Activated T-cell treated with anti-CD3 and anti-CD28 coated beads, Interleukin-2, amount 50 U/mL, for 4 hours (primary cell): ENCODE measurements around the gene ZNF177. TPM values are rescaled to one million over a fixed set of nuclear protein-coding genes. Genes with fewer than 3 reads are reported as not detected.
A peak's percentile ranks its signal among the peaks of the same experiment; 100 is the strongest.

Source experiments
- ATAC-seq, 2 donors: fragments of 200-7000 bp; cut with Tn5 transposase; one replicate each; pipeline ENCODE4 v1.10.0; 2021
- DNase-seq: peaks from one replicate; pipeline ENCODE4 v3.0.0-alpha.2; 2020
- H3K27me3 Mint-ChIP-seq: one replicate; pipeline ENCODE4 v1.8.0; 2021; ENCODE audit warnings: low read depth, mixed read lengths
- H3K36me3 Mint-ChIP-seq: one replicate; pipeline ENCODE4 v1.8.0; 2022; ENCODE audit warnings: mixed read lengths; ENCODE audit not compliant: insufficient read depth
- H3K4me1 Mint-ChIP-seq: one replicate; pipeline ENCODE4 v1.8.0; 2021; ENCODE audit warnings: low read depth, mixed read lengths
- H3K4me3 Mint-ChIP-seq: one replicate; pipeline ENCODE4 v1.8.0; 2021; ENCODE audit warnings: mild to moderate bottlenecking, moderate library complexity, mixed read lengths
- H3K9me3 Mint-ChIP-seq: one replicate; pipeline ENCODE4 v1.8.0; 2021; ENCODE audit warnings: mixed read lengths
- total RNA-seq, 3 donors: library from RNA; stranded (reverse); gene quantifications; one replicate each; pipeline ENCODE4 v1.2.1, GENCODE V29; 2021

Gene ZNF177
- total RNA-seq, 3 donors from 2014 or later = 0.27 to 0.37 TPM; not detected in 1

DNA sequence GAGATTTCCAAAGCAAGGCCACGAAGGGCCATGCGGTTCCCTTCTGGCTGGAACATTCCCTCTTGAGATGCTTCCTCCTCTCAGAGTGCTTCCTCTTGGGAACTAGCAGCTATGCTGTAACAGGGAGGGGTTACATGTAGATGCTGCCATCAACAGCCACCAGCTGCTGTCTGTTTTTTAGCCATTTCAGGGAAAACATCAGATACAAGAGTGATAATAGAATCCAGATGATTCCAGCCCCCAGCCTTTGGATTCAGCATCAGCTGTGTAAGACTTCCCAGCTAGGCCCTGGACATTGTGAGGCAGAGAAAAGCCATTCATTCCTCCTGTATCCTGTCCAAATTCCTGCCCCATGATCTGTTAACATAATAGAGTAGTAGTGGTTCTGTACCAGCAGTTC lies 8.2 kb upstream of the ZNF177 start:
- Mint-ChIP-seq H3K27me3 (no peaks in the 10 kb centered on the region), H3K4me3 (no peak overlapping the region), H3K36me3 (peaks cover 21% of the 10 kb centered on the region), H3K4me1 (no peaks in the 10 kb centered on the region), H3K9me3 (peaks cover 35% of the 10 kb centered on the region)
- ATAC-seq = no peak
- DNase-seq = no peak

DNA sequence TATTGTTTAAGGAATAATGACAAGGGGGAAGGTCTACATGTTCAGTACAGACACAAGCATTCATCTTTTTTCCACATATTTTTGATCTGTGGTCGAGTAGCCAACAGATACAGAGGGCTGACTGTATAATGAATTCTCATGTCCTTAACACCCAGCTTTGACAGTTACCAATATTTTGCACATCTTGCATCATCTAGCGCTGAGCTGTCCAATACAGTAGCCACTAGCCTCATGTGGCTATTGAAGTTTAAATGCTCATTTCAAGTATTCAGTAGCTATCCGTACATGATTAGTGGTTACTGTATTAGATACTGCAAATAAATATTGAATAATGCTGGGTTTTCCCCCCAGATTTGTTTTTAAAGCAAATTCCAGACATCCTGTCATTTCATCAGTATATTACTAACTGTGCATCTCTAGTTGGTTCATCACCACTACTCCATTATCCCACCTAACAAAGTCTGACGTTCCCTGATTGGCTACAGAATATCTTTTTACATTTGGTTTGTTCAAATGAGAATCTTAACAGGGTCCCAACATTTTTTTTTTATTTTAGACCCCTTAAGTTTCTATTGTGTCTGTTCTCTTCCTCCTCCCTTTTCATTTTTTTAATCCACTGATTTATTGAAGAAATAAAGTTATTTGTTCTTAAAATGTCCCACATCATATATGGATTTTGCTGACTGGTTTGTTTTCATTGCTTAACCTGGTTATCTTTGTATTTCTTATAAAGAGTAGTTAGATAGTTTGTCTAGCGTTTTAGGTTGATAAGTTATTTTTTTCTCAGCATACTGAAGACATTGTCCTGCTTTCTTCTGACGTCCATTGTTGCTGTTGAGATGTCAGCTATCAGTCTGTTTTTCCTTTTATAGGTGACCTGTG lies 8.2 kb downstream of the ZNF177 start:
- Mint-ChIP-seq H3K27me3 (no peaks in the 10 kb centered on the region), H3K36me3 (peaks cover 35% of the 10 kb centered on the region), H3K9me3 (peaks cover 61% of the 10 kb centered on the region), H3K4me1 (no peaks in the 10 kb centered on the region), H3K4me3 (no peak overlapping the region)
- no peak for DNase-seq
- no peak for ATAC-seq

DNA sequence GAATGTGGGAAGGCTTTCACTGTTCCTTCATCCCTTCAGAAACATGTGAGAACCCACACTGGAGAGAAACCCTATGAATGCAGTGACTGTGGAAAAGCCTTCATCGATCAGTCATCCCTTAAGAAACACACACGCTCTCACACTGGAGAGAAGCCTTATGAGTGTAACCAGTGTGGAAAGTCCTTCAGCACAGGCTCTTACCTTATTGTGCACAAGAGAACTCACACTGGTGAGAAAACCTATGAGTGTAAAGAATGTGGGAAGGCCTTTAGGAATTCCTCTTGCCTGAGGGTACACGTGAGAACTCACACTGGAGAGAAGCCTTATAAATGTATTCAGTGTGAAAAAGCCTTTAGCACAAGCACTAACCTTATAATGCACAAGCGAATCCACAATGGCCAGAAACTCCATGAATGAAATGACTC lies 18.6 kb downstream of the ZNF177 start:
- peaks cover 57% of the 10 kb centered on the region for H3K9me3 Mint-ChIP-seq
- DNase-seq = no peak

DNA sequence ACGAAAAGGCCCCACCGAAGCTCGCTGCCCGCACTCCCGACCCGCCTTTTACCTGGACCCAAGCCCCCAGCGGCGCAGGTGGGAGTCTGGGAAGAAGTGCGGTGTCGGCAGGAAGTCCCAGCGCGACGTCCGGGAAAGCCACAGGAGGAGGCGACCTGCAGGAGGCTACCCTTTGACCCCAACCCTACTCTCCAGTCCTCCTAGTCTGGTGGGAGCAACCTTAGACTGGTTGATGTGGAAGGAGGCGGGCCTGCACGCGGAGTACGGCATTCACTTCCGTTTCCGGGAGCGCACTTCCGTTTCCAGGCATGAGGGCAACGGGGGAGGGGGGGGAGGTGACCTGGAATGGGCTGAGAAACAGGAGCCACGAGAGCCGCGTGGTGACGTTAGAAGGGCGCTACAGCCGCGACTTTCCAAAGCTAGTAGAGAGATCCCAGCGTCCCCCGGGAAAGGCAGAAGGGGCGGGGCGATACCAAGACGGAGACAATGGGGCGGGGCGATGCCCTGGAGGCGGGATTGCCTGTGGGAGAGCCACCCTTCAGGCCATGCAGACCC lies 44.1 kb downstream of the ZNF177 start:
- peak; percentile 10 for DNase-seq
- peaks cover 15% of the 10 kb centered on the region for H3K36me3 Mint-ChIP-seq
- H3K4me1 Mint-ChIP-seq = peaks cover 17% of the 10 kb centered on the region
- H3K9me3 Mint-ChIP-seq = peaks cover 42% of the 10 kb centered on the region
- peak overlapping the region; percentile 79 for H3K4me3 Mint-ChIP-seq
- ATAC-seq = peak; percentile 66 to 87
- H3K27me3 Mint-ChIP-seq = peaks cover 2% of the 10 kb centered on the region

More for the DNA sequence above, 18.6 kb downstream of the ZNF177 start:
- Mint-ChIP-seq H3K36me3 (peaks cover 73% of the 10 kb centered on the region), H3K27me3 (no peaks in the 10 kb centered on the region), H3K4me3 (no peak overlapping the region), H3K4me1 (no peaks in the 10 kb centered on the region)
- no peak for ATAC-seq

DNA sequence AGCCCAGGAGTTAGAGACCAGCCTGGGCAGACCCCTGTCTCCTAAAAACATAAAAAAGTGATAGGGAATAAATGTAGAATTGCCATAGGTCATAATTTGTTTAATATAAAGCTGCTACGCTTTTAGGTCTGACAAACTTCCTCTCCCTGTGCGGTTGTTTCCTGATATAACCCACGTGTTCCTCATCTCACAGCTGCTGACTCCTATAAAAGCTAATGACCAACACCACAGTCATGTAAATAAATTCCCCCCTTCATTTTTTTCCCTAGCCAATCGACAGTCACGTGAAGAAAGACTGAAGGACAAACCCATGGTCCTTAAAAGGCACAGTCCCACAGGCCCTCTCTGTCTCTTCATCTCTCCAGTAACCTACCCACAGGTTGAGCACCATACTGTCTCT lies 45.0 kb downstream of the ZNF177 start:
- H3K4me1 Mint-ChIP-seq = peaks cover 17% of the 10 kb centered on the region
- DNase-seq (no peak), ATAC-seq (no peak)
- H3K27me3 Mint-ChIP-seq = peaks cover 2% of the 10 kb centered on the region
- H3K9me3 Mint-ChIP-seq = peaks cover 48% of the 10 kb centered on the region
- peaks cover 17% of the 10 kb centered on the region for H3K36me3 Mint-ChIP-seq
- peak overlapping the region; percentile 79 for H3K4me3 Mint-ChIP-seq

DNA sequence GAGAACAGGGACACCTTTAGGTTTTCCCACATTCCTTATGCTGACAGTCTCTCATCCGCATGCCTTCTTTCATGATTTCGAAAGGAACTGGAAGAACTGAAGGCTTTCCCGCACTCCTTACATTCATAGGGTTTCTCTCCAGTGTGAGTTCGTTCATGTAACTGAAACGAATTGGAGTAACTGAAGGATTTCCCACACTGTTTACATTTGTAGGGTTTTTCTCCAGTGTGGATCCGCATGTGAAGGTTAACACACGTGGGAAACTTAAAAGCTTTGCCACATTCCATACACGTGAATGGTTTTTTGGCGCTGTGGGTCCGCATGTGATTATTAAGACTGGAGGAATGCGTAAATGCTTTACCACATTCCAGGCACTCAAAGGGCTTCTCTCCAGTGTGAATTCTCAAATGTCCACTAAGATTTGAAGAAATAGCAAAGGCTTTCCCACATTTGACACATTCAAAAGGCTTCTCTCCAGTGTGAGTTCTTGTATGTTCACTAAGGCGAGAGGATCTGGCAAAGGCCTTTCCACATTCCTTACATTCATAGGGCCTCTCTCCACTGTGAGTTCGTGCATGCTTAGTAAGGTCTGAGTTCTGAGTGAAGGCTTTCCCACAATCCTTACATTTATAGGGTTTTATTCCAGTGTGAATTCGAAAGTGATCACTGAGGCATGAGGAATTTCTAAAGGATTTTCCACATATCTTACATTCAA lies 50.6 kb downstream of the ZNF177 start:
- DNase-seq = no peak
- Mint-ChIP-seq H3K36me3 (peaks cover 57% of the 10 kb centered on the region), H3K9me3 (peaks cover 47% of the 10 kb centered on the region), H3K4me3 (no peak overlapping the region), H3K27me3 (no peaks in the 10 kb centered on the region), H3K4me1 (no peaks in the 10 kb centered on the region)
- ATAC-seq = no peak

DNA sequence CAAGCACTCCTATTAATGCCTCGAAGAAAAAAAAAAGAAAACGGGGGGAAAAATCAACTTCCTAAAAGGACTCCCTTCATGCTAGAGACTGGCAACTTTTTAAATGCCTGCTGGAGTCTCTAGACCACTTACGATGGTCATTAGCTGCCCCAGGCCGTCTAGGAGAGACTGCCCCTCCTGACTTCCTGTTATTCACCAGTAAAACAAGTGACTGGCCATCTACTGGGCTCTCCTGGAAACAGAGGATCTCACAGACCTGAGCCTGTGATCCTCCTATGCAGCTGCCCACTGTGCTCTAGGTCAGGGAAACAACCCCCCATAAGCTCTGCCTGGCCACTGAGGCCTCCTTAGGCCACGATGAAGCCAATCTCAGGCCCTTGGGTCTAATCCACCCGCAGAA lies 65.1 kb downstream of the ZNF177 start:
- H3K4me3 Mint-ChIP-seq = no peak overlapping the region
- peaks cover 26% of the 10 kb centered on the region for H3K9me3 Mint-ChIP-seq
- ATAC-seq (no peak), DNase-seq (no peak)
- H3K27me3 Mint-ChIP-seq = no peaks in the 10 kb centered on the region
- H3K36me3 Mint-ChIP-seq = peaks cover 77% of the 10 kb centered on the region
- peaks cover 6% of the 10 kb centered on the region for H3K4me1 Mint-ChIP-seq

DNA sequence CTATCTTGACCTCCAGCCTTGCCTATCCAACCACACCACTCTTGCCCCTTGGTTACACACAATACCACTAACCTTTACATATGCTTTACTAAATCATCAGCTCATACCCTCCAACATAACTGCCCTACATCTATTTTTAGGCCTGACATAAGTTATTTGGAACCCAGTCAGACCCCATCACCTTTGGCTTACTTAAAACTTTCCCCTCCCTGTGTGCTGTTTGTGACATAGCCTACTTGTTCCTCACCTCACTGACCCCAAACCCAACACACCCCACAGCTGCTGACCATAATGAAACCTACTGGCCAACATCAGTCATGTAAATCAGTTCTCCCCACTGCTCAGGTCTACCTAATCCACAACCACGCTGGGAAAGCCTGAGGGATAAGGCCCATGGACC lies 67.6 kb downstream of the ZNF177 start:
- H3K27me3 Mint-ChIP-seq = no peaks in the 10 kb centered on the region
- no peak overlapping the region for H3K4me3 Mint-ChIP-seq
- peaks cover 12% of the 10 kb centered on the region for H3K9me3 Mint-ChIP-seq
- peaks cover 64% of the 10 kb centered on the region for H3K36me3 Mint-ChIP-seq
- H3K4me1 Mint-ChIP-seq = peaks cover 21% of the 10 kb centered on the region
- no peak for ATAC-seq
- DNase-seq = no peak

DNA sequence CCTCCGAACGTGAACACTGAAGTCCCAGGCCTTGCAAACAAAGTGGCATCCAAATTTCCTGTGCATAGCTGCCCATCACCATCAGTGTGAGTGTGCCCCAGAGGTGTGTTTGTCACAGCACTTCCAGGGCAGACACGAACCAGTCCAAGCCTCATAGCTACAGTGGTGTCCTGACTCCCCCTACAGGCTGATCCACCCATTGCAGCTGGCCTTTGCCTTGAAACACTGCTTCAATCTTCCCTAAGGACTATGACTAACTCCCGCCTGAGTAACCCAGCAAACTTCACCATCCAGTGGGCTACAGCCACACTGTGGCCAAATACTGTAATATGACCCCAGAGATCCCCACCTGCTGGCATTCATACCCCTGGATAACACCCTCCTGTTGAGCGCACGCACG lies 68.7 kb downstream of the ZNF177 start:
- peaks cover 53% of the 10 kb centered on the region for H3K36me3 Mint-ChIP-seq
- H3K4me3 Mint-ChIP-seq = no peak overlapping the region
- no peaks in the 10 kb centered on the region for H3K27me3 Mint-ChIP-seq
- ATAC-seq (no peak), DNase-seq (no peak)
- H3K4me1 Mint-ChIP-seq = peaks cover 31% of the 10 kb centered on the region
- peaks cover 12% of the 10 kb centered on the region for H3K9me3 Mint-ChIP-seq

Other genes with a start within 250 kb of the ZNF177 start
- gene OR7G1, start 247.2 kb upstream of the ZNF177 start, total RNA-seq = not detected
- not detected for gene OR7G3, start 236.1 kb upstream of the ZNF177 start, total RNA-seq
- gene ZNF317, start 222.6 kb upstream of the ZNF177 start, total RNA-seq = 10 to 100 TPM; 53.6 to 57.4 (median 56.4) TPM
- under 1 TPM in 2 of 3 donors, not detected in 1; 0.10 to 0.24 TPM for gene OR7D2, start 184.0 kb upstream of the ZNF177 start, total RNA-seq
- not detected for gene OR7D4, start 143.4 kb upstream of the ZNF177 start, total RNA-seq
- not detected for gene OR7E24, start 112.1 kb upstream of the ZNF177 start, total RNA-seq
- 1 to 10 TPM; 3.5 to 5.6 (median 3.8) TPM for gene ZNF699, start 53.2 kb upstream of the ZNF177 start, total RNA-seq
- gene ZNF559, start 38.8 kb upstream of the ZNF177 start, total RNA-seq = 10 to 100 TPM in 1 of 3 donors, 1 to 10 TPM in 2; 6.6 to 11.0 (median 8.2) TPM
- gene ZNF266, start 72.6 kb downstream of the ZNF177 start, total RNA-seq = 10 to 100 TPM; 17.9 to 26.5 (median 21.9) TPM
- gene ZNF560, start 135.6 kb downstream of the ZNF177 start, total RNA-seq = not detected
- 10 to 100 TPM; 11.4 to 12.8 (median 12.4) TPM for gene ZNF426, start 175.6 kb downstream of the ZNF177 start, total RNA-seq
- 10 to 100 TPM; 63.3 to 70.0 (median 69.7) TPM for gene ZNF121, start 221.5 kb downstream of the ZNF177 start, total RNA-seq